K562 (cell line): ENCODE data around the gene RAB3IP. TPM values are rescaled to one million over a fixed set of nuclear protein-coding genes. Genes with fewer than 3 reads are reported as not detected.

Source experiments
- ATAC-seq: fragments of 200-7000 bp; cut with Tn5 transposase; 3 replicates; pipeline ENCODE4 v1.9.1; 2020; ENCODE audit warnings: moderate library complexity
- BruUV-seq: library from RNA; stranded (reverse); fragments of 400-500 nt; replicated peaks from 2 replicates; lab custom pipeline; 2021; lab: Mats Ljungman, UMichigan
- CTCF ChIA-PET: fragments of 300-600 bp; formaldehyde crosslinking; extraction: SDS; loops from one replicate; lab custom pipeline; 2021; ENCODE audit warnings: low intra/inter-chr PET ratio; lab: Yijun Ruan, JAX
- POLR2A ChIA-PET: fragments of 300-600, 350-650 bp; sonication (Branson Sonifier 250); formaldehyde crosslinking; extraction: SDS; loops from one replicate; lab custom pipeline; 2021; ENCODE audit warnings: antibody characterized with exemption, inconsistent platforms; lab: Yijun Ruan, JAX
- DNase-seq, 4 experiments: peaks; one replicate each; pipeline versions ENCODE4 v3.0.0 to v3.0.0-alpha.2; 2011 to 2018; ENCODE audit warnings: low spot score in 3 of 4, mixed read lengths in 3 of 4; ENCODE audit errors: extremely low read depth in 1 of 4
- FAIRE-seq: peaks from 2 replicates; lab custom pipeline; 2011; peaks lifted over from hg19 to GRCh38; lab: Jason Lieb, UNC
- H2AFZ ChIP-seq: 2 replicates; pipeline ENCODE4 v1.6.0; 2011; ENCODE audit warnings: low read depth, low read length, control low read depth, inconsistent platforms
- H3K27ac ChIP-seq: fragments of 200-600 bp; 3 replicates; pipeline ENCODE4 v1.8.0; 2011; ENCODE audit warnings: low read depth, mild to moderate bottlenecking, control low read depth, inconsistent platforms, low read length, moderate library complexity, mixed read lengths; ENCODE audit errors: extremely low read depth
- H3K27me3 ChIP-seq, 2 experiments: fragments of 300-600 bp in 1 of 2; 2 replicates in 1 of 2; 3 replicates in 1 of 2; pipeline versions ENCODE4 v1.6.0 to v1.8.0; 2011; ENCODE audit warnings: inconsistent platforms in 2 of 2, low read length in 2 of 2, mild to moderate bottlenecking in 1 of 2, mixed read lengths in 1 of 2, moderate library complexity in 1 of 2; ENCODE audit not compliant: control insufficient read depth in 2 of 2, insufficient read depth in 2 of 2
- H3K36me3 ChIP-seq: fragments of 300-600 bp; 3 replicates; pipeline ENCODE4 v1.8.0; 2011; ENCODE audit warnings: mild to moderate bottlenecking, low read length, inconsistent platforms; ENCODE audit not compliant: control insufficient read depth, insufficient read depth
- H3K4me1 ChIP-seq, 2 experiments: fragments of 200-600 bp in 1 of 2; replicated peaks in 1 of 2; 2 replicates in 1 of 2; 3 replicates in 1 of 2; pipeline versions ENCODE4 v1.5.1 to v1.8.0; 2011; ENCODE audit warnings: inconsistent platforms in 2 of 2, low read length in 2 of 2, mild to moderate bottlenecking in 1 of 2, mixed read lengths in 1 of 2, moderate library complexity in 1 of 2; ENCODE audit not compliant: control insufficient read depth in 2 of 2, insufficient read depth in 2 of 2
- H3K4me2 ChIP-seq: 2 replicates; pipeline ENCODE4 v1.6.1; 2011; ENCODE audit warnings: low read length, control low read depth, inconsistent platforms, mixed read lengths; ENCODE audit not compliant: insufficient read depth
- H3K4me3 ChIP-seq: fragments of 200-600 bp; sonication (generic), shearing (Covaris generic); 2 replicates; pipeline ENCODE4 v1.5.1; 2016; ENCODE audit warnings: control low read depth, inconsistent platforms
- H3K79me2 ChIP-seq: fragments of 200-600 bp; 3 replicates; pipeline ENCODE4 v1.8.0; 2011; ENCODE audit warnings: low read length, inconsistent platforms; ENCODE audit not compliant: control insufficient read depth, insufficient read depth
- H3K9ac ChIP-seq, 2 experiments: 2 replicates each; pipeline versions ENCODE4 v1.6.0 to v1.6.1; 2011; ENCODE audit warnings: low read depth in 2 of 2, low read length in 2 of 2, control low read depth in 1 of 2, inconsistent platforms in 1 of 2, mild to moderate bottlenecking in 1 of 2, mixed read lengths in 1 of 2; ENCODE audit not compliant: insufficient read depth in 1 of 2
- H3K9me1 ChIP-seq: one replicate; pipeline ENCODE4 v1.6.0; 2011; ENCODE audit warnings: inconsistent platforms, mild to moderate bottlenecking, low read length, moderate library complexity; ENCODE audit not compliant: control insufficient read depth, insufficient read depth
- H3K9me3 ChIP-seq: replicated peaks from 2 replicates; pipeline ENCODE4 v1.5.1; 2011; ENCODE audit warnings: low read depth, low read length, inconsistent platforms; ENCODE audit not compliant: control insufficient read depth, insufficient read depth
- H4K20me1 ChIP-seq: replicated peaks from 2 replicates; pipeline ENCODE4 v1.6.1; 2011; ENCODE audit warnings: low read length, inconsistent platforms, mixed read lengths; ENCODE audit not compliant: control insufficient read depth, insufficient read depth
- DDX20 ChIP-seq: fragments of 450-650 bp; IDR thresholded peaks from 2 replicates; pipeline ENCODE4 v1.6.1; 2016; ENCODE audit warnings: missing genetic modification characterization, low read depth, mild to moderate bottlenecking, missing compliant biosample characterization, moderate library complexity
- PCBP1 ChIP-seq: fragments of 200-400 bp; formaldehyde crosslinking; IDR thresholded peaks from 2 replicates; pipeline ENCODE4 v1.6.1; 2018; ENCODE audit warnings: mild to moderate bottlenecking, low read depth, low read length; ENCODE audit not compliant: poor library complexity, severe bottlenecking
- POLR2AphosphoS2 ChIP-seq: IDR thresholded peaks from 2 replicates; pipeline ENCODE4 v1.6.1; 2012; ENCODE audit warnings: low read length, improper control_type of control experiment
- RAD21 ChIP-seq, 2 experiments: fragments of 250-450 bp in 1 of 2; fragments of 450-650 bp in 1 of 2; sonication (Bioruptor Pico) in 1 of 2; formaldehyde crosslinking in 1 of 2; IDR thresholded peaks in 1 of 2; conservative IDR thresholded peaks in 1 of 2; 2 replicates each; pipeline versions ENCODE4 v1.4.0 to v1.8.0; 2020 to 2022; ENCODE audit warnings: mild to moderate bottlenecking in 2 of 2, moderate library complexity in 1 of 2
- WGBS: fragments of 100-300 bp; shearing (Covaris generic); methylation state at CpG from one replicate; pipeline ENCODE4 v1.1.6; 2016; ENCODE audit warnings: low coverage, mixed read lengths; ENCODE audit not compliant: insufficient coverage; ENCODE audit errors: missing lambda C conversion rate; 5-methylcytosine and 5-hydroxymethylcytosine counted together
- in situ Hi-C: fragments of 300-500 bp; cut with MboI; formaldehyde crosslinking; loops from 4 replicates; pipeline ENCODE4 v1.15.0; 2018; ENCODE audit warnings: inconsistent platforms, mixed read lengths
- intact Hi-C: fragments of 100-400 bp; cut with micrococcal nuclease; formaldehyde crosslinking; loops from 2 replicates; pipeline ENCODE4 v1.14.2; 2022
- polyA plus RNA-seq, 8 experiments: library from polyadenylated mRNA; depleted of rRNA in 4 of 8; stranded (reverse) in 5 of 8; unstranded in 3 of 8; fragments of >200 nt; fragmentation: Nextera tagmentation in 2 of 8; fragmentation: Illumina TruSeq in 1 of 8; extraction: Ambion mirVana in 2 of 8; extraction: Trizol in 1 of 8; gene quantifications; 2 replicates each; pipeline versions ENCODE4 v1.2.1 to v1.2.3, GENCODE V29; 2011 to 2014; ENCODE audit warnings: inconsistent platforms in 1 of 8, missing spikeins in 1 of 8
- total RNA-seq, 7 experiments: library from RNA; depleted of rRNA in 6 of 7; stranded (reverse); fragments of >200 nt in 6 of 7; fragmentation: Illumina TruSeq in 2 of 7; extraction: Trizol in 2 of 7; gene quantifications; 2 replicates each; pipeline versions ENCODE4 v1.2.1 to v1.2.3, GENCODE V29; 2011 to 2021; ENCODE audit warnings: low replicate concordance in 1 of 7

The RAB3IP gene
- total and polyA plus RNA-seq, 9 of the 15 experiments (the other 6 are each of a cell fraction or from before 2014, with no cell fraction given): 5.6 to 25.5 (median 11.3) TPM

GRCh38 chr12:69837191-69837590 is 98.5 kb downstream of the RAB3IP start:
- Histone ChIP-seq H3K27ac (no peak overlapping the region), H3K27me3 (peaks cover 9 to 11% of the 10 kb centered on the region in 2 experiments), H3K4me1 (no peaks in the 10 kb centered on the region; a peak in 1 of 5 replicates), H3K9ac (no peak overlapping the region), H2AFZ (no peak overlapping the region), H3K36me3 (no peaks in the 10 kb centered on the region), H3K79me2 (no peaks in the 10 kb centered on the region), H3K9me1 (no peaks in the 10 kb centered on the region), H3K4me2 (no peak overlapping the region), H3K4me3 (no peak overlapping the region), H4K20me1 (no peaks in the 10 kb centered on the region), H3K9me3 (no peaks in the 10 kb centered on the region)
- ChIA-PET POLR2A (no interaction called here), CTCF (no interaction called here)
- peak; percentile 46; the same call in 1 of the 3 replicates for ATAC-seq
- no peak for FAIRE-seq
- TF ChIP-seq DDX20 (no peak), RAD21 (CRISPR knock-in tag; conservative IDR thresholded peaks at IDR 0.05 in 1 of 2, IDR thresholded peaks at IDR 0.05 in 1 of 2) (0 out of 4 replicates have a peak, but pooled peaks of 1 of the 2 experiments have one; percentile 12), PCBP1 (no peak)
- no TSS peak for BruUV-seq
- intact Hi-C loops: no loop called here
- DNase-seq: no peak
- WGBS: 0% methylated on average over 4 of the region's 4 CpGs
- in situ Hi-C loops: no loop called here

- ATAC-seq (no peak), DNase-seq (no peak), FAIRE-seq (no peak)
- no peak overlapping the region for H3K4me3 ChIP-seq
- BruUV-seq: no TSS peak
- in situ Hi-C loops (no loop called here), intact Hi-C loops (no loop called here)
- H3K36me3 ChIP-seq: no peaks in the 10 kb centered on the region
- no peak overlapping the region for H3K9ac ChIP-seq
- TF ChIP-seq POLR2AphosphoS2: no peak
- no peaks in the 10 kb centered on the region for H4K20me1 ChIP-seq
- H3K4me1 ChIP-seq: no peaks in the 10 kb centered on the region; a peak in 1 of 5 replicates
- 0% methylated on average over 4 of the region's 4 CpGs for WGBS
- H2AFZ ChIP-seq: no peak overlapping the region
- H3K27ac ChIP-seq: no peak overlapping the region
- no peaks in the 10 kb centered on the region for H3K9me3 ChIP-seq
- H3K79me2 ChIP-seq: no peaks in the 10 kb centered on the region
- ChIA-PET CTCF (no interaction called here), POLR2A (interaction anchor here (0.8 kb wide), 1 partner anchor 121 kb away, joined by 3 read pairs; no protein-coding TSS in a partner anchor)
- H3K4me2 ChIP-seq: no peak overlapping the region
- H3K9me1 ChIP-seq: no peaks in the 10 kb centered on the region
- H3K27me3 ChIP-seq: peaks cover 9 to 11% of the 10 kb centered on the region in 2 experiments
Measured at GRCh38 chr12:69837657-69838415, 99.2 kb downstream of the RAB3IP start.
